HCT116 (cell line): ENCODE results near the gene IPO8.

Source experiments
- POLR2A ChIP-seq: IDR thresholded peaks from 2 replicates; pipeline ENCODE4 v1.7.0; 2011; ENCODE audit warnings: borderline replicate concordance; ENCODE audit not compliant: insufficient read depth, insufficient read length; ENCODE audit errors: extremely low read depth
- REST ChIP-seq: IDR thresholded peaks from 2 replicates; pipeline ENCODE4 v1.6.1; 2012; ENCODE audit warnings: low read depth
- TF ChIP-seq, protein P1 (sequence below), 3 experiments: fragments of 200-600 bp in 1 of 3; sonication (generic) in 1 of 3; IDR thresholded peaks in 2 of 3; conservative IDR thresholded peaks in 1 of 3; 2 replicates each; pipeline ENCODE4 v1.5.1; 2012 to 2017; ENCODE audit warnings: low read depth in 2 of 3, low read length in 2 of 3, antibody characterized with exemption in 1 of 3, borderline replicate concordance in 1 of 3, control low read depth in 1 of 3, mild to moderate bottlenecking in 1 of 3, mixed read lengths in 1 of 3, mixed run types in 1 of 3, moderate library complexity in 1 of 3; ENCODE audit not compliant: insufficient read depth in 1 of 3

DNA sequence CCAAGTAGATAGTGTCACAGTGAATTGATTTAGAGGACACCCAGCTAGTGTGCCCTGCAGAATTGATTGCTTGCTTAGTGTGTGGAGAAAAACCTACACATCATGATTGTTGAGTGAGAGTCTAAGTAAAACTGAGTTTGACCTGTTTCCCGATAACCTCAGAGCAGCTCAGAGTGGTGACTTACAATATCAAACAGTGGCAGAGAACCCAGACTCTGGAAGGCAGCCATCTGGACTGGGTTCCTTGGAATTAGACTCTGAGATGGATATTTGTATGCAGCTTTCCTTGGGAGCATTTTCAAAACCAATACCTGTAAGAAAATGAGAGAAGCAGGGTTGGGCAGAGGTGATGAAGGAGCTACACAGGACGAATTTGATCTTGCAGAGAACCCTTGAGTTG, 109.8 kb downstream of the IPO8 start:
- TF ChIP-seq POLR2A: no peak
- TF ChIP-seq, protein P1, sequence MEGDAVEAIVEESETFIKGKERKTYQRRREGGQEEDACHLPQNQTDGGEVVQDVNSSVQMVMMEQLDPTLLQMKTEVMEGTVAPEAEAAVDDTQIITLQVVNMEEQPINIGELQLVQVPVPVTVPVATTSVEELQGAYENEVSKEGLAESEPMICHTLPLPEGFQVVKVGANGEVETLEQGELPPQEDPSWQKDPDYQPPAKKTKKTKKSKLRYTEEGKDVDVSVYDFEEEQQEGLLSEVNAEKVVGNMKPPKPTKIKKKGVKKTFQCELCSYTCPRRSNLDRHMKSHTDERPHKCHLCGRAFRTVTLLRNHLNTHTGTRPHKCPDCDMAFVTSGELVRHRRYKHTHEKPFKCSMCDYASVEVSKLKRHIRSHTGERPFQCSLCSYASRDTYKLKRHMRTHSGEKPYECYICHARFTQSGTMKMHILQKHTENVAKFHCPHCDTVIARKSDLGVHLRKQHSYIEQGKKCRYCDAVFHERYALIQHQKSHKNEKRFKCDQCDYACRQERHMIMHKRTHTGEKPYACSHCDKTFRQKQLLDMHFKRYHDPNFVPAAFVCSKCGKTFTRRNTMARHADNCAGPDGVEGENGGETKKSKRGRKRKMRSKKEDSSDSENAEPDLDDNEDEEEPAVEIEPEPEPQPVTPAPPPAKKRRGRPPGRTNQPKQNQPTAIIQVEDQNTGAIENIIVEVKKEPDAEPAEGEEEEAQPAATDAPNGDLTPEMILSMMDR (IDR thresholded peaks at IDR 0.05 in 2 of 3, conservative IDR thresholded peaks at IDR 0.05 in 1 of 3; ENCODE audit: borderline replicate concordance in 1 of 3, insufficient read depth in 1 of 3, low read depth in 2 of 3, low read length in 2 of 3): no peak
- no peak for TF ChIP-seq REST
